ENCODE results near the gene ERC2.
A peak's percentile ranks its signal among the peaks of the same experiment; 100 is the strongest.
"Not testable (repeated sequence)": the region's sequence is repeated elsewhere in the genome, so short reads cannot be mapped to it uniquely, and the experiment has no call there.

The ERC2 gene

DNA sequence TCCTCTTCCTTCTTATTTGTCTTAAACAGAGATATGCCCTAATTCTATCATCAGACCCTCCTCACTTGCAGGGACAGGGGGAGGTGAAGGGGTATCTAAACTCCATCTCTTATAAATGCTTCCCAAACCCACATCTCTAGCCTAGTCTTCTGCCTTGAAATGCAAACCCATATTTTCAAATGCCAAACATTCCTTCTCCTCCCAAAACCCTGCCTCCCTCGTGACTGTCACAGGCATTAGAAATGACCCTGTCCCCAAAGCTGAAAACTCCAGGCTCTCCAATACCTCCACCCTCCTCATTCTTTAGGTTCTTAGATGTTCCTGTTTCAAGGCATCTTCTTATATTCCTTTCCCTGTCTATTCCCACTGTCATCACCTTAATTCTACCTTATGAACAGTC, 191.0 kb downstream of the ERC2 start:
- Histone ChIP-seq H3K27me3 (ENCODE audit: control insufficient read depth, insufficient read depth, low read length) (no peaks in the 10 kb centered on the region), H3K36me3 (ENCODE audit: control insufficient read depth, low read depth, low read length) (no peaks in the 10 kb centered on the region), H3K4me1 (ENCODE audit: control insufficient read depth, low read depth, low read length) (peaks cover 3% of the 10 kb centered on the region), H3K9me3 (ENCODE audit: control insufficient read depth, low read depth, low read length) (no peaks in the 10 kb centered on the region), H3K27ac (ENCODE audit: low read length) (no peak overlapping the region), H3K9ac (ENCODE audit: low read length) (no peak overlapping the region), H3K4me3 (ENCODE audit: low read length) (no peak overlapping the region)

DNA sequence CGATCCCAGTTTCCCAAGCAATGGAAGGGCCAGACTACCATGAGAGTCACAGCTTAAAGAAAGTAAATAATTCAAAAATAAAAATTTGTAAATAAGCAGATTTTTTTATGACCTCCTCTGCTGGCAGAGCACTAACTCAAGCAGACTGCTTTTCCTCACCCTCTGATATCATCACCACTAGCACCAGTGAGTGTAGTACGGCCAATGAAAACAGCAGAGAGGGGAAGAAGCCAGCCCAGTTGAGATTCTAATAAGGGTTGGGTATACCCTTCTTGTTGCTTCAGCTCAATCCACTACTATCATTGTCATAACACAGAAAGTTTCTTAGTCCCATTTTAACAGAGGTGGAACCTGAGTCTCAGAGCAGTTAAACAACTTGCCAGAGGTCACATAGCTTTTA, 193.1 kb downstream of the ERC2 start:
- peaks cover 3% of the 10 kb centered on the region for H3K4me1 ChIP-seq (ENCODE audit: control insufficient read depth, low read depth, low read length)
- H3K27ac ChIP-seq (ENCODE audit: low read length), result no peak overlapping the region
- no peaks in the 10 kb centered on the region for H3K36me3 ChIP-seq (ENCODE audit: control insufficient read depth, low read depth, low read length)
- no peak overlapping the region for H3K4me3 ChIP-seq (ENCODE audit: low read length)
- no peak overlapping the region for H3K9ac ChIP-seq (ENCODE audit: low read length)
- H3K9me3 ChIP-seq (ENCODE audit: control insufficient read depth, low read depth, low read length), result no peaks in the 10 kb centered on the region
- H3K27me3 ChIP-seq (ENCODE audit: control insufficient read depth, insufficient read depth, low read length), result no peaks in the 10 kb centered on the region

DNA sequence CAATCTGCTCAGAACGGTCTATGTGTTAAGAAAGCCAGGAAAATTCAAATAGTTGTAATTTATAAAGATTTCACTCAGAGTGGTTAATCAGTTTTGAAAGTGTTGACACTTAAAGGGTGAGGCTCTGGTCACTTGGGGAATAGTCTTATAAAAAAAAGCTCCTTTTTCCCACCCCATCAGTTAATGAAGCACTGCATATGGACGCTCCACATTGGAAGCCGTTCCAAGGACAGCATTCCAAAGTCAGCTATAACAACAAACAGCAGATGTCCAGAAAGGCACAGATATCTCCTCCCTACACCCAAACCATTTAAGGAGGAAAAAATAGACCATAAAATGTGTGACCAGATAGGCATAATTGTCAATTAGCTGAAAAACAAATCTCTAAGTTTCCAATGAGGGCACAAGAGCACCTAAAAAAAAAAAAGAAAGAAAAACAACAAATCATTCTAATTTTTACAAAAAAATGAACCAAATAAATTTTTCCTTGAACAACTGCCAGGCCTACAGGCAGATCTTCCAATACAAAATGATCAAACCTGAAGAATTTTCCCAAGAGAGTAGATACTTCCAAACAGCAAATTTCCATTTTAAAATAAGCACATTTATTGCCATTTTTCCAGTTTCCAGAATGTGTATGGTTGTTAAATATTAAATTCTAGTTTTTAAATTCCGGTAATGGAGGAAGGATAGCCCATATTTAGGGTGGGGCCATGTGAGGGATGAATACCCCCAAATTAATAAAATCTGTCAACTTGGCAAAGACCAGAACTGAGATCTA, 198.3 kb downstream of the ERC2 start:
- H3K36me3 ChIP-seq (ENCODE audit: control insufficient read depth, low read depth, low read length), result no peaks in the 10 kb centered on the region
- H3K9me3 ChIP-seq (ENCODE audit: control insufficient read depth, low read depth, low read length), result no peaks in the 10 kb centered on the region
- no peaks in the 10 kb centered on the region for H3K4me1 ChIP-seq (ENCODE audit: control insufficient read depth, low read depth, low read length)
- no peaks in the 10 kb centered on the region for H3K27me3 ChIP-seq (ENCODE audit: control insufficient read depth, insufficient read depth, low read length)
- H3K27ac ChIP-seq (ENCODE audit: low read length), result no peak overlapping the region
- no peak overlapping the region for H3K4me3 ChIP-seq (ENCODE audit: low read length)
- no peak overlapping the region for H3K9ac ChIP-seq (ENCODE audit: low read length)

DNA sequence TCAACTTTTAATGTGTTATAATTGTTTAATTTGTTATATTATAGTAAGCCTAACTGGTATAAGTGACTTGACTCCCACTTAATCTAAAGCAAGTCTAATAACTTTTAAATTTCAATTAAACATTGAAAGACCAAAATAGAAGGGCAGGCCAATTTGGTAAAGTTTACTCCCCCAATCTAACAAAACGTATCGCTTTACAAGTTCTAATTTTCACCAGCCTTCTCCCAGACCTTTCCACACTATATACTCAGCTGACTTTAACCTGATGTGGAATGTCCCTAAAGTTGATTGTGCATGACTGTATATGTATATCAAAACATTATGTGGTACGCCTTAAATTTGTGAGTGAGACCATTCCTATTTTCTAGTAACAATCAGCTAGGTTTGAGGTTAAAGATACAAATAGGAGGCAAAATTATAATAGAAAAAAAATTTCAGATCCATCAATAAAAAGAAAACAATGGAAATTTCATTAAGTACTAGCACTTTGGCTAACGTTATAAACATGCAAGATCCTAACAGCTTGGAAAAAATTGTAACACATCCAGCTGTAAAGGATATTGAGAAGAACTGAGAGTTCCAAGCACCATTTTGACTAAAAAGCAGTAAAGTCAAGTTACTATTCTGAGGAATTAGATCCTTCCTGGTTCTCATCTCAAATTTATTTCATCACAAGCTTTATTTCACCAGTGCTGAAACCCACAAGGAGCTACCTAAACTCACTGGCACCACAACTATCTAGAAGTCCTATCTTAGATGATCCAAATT, 199.5 kb downstream of the ERC2 start:
- Histone ChIP-seq H3K9me3 (ENCODE audit: control insufficient read depth, low read depth, low read length) (no peaks in the 10 kb centered on the region), H3K27me3 (ENCODE audit: control insufficient read depth, insufficient read depth, low read length) (no peaks in the 10 kb centered on the region), H3K9ac (ENCODE audit: low read length) (no peak overlapping the region), H3K27ac (ENCODE audit: low read length) (no peak overlapping the region), H3K36me3 (ENCODE audit: control insufficient read depth, low read depth, low read length) (no peaks in the 10 kb centered on the region), H3K4me3 (ENCODE audit: low read length) (no peak overlapping the region), H3K4me1 (ENCODE audit: control insufficient read depth, low read depth, low read length) (no peaks in the 10 kb centered on the region)

DNA sequence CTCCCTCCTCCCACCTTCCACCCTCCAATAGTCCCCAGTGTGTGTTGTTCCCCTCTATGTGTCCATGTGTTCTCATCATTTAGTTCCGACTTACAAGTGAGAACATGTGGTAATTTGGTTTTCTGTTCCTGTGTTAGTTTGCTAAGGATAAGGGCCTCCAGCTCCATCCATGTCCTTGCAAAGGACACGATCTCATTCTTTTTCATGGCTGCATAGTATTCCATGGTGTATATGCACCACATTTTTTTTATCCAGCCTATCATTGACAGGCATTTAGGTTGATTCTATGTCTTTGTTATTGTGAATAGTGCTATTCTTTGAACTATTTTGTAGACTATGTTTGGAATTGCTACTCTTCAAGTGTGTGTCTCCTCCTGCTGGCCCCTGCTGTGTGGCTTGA, 206.4 kb downstream of the ERC2 start:
- not testable (repeated sequence) for H3K27me3 ChIP-seq (ENCODE audit: control insufficient read depth, insufficient read depth, low read length); H3K36me3 ChIP-seq (ENCODE audit: control insufficient read depth, low read depth, low read length); H3K9ac ChIP-seq (ENCODE audit: low read length); H3K4me1 ChIP-seq (ENCODE audit: control insufficient read depth, low read depth, low read length); H3K4me3 ChIP-seq (ENCODE audit: low read length); H3K9me3 ChIP-seq (ENCODE audit: control insufficient read depth, low read depth, low read length); H3K27ac ChIP-seq (ENCODE audit: low read length)

DNA sequence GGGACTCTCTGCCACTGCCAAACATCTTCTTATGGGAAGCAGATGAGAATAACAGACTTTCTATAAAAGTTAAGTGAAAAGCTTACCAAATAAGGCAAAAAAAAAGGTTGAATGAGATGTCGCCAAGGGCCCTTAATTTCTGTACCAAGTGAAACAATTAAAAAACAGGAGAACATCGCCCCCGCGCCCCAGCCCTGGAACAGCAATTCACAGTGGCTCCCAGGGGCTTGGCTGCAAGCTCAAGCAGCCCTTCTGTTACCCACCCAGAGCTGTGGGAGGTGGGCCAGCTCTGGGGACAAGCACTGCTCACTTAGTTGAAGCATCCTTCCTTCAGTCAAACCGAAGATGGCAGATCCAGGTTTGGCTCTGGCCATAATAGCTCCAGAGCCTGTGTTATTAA, 208.0 kb downstream of the ERC2 start:
- Histone ChIP-seq H3K27ac (ENCODE audit: low read length) (no peak overlapping the region), H3K36me3 (ENCODE audit: control insufficient read depth, low read depth, low read length) (no peaks in the 10 kb centered on the region), H3K9ac (ENCODE audit: low read length) (no peak overlapping the region), H3K4me1 (ENCODE audit: control insufficient read depth, low read depth, low read length) (peaks cover 5% of the 10 kb centered on the region), H3K27me3 (ENCODE audit: control insufficient read depth, insufficient read depth, low read length) (no peaks in the 10 kb centered on the region), H3K9me3 (ENCODE audit: control insufficient read depth, low read depth, low read length) (no peaks in the 10 kb centered on the region), H3K4me3 (ENCODE audit: low read length) (no peak overlapping the region)

DNA sequence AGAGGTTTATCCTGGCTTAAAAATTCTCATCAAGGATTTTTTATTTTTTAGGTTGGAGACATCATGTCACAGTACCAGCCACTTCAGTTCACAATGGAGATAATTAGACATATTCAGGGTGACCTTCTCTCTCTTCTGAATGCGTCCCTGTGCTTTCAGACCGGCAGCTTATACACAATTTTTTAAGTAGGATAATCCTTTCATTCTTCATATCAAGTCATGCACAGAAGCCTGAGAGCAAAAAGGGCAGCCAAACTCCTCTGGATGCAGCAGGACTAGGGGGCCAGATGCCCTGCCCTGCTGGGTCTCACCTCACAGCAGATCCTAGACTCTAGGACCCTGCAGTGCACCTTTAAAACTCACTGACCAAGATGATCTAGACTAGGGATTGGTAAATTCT, 210.4 kb downstream of the ERC2 start:
- Histone ChIP-seq H3K4me1 (ENCODE audit: control insufficient read depth, low read depth, low read length) (peaks cover 26% of the 10 kb centered on the region), H3K27me3 (ENCODE audit: control insufficient read depth, insufficient read depth, low read length) (no peaks in the 10 kb centered on the region), H3K9me3 (ENCODE audit: control insufficient read depth, low read depth, low read length) (no peaks in the 10 kb centered on the region), H3K36me3 (ENCODE audit: control insufficient read depth, low read depth, low read length) (no peaks in the 10 kb centered on the region), H3K9ac (ENCODE audit: low read length) (no peak overlapping the region), H3K4me3 (ENCODE audit: low read length) (no peak overlapping the region), H3K27ac (ENCODE audit: low read length) (no peak overlapping the region)

DNA sequence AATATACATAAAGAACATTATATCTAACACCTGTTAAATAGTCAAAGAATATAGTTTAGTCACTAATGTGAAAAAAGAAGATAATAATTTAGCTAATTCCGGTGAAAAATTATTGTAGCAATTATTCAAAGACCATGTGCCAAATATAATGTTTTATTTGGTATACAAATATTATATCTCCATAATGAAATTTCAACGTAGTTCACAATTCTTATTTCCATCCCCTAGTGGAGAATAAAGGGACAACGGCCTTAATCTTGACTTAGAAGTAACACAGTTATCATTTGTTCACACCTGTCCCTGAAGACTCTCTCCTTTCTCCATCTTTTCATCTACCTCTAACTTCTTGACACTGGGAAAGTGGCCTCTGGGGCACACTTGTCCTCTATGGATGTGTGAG, 213.4 kb downstream of the ERC2 start:
- Histone ChIP-seq H3K9me3 (ENCODE audit: control insufficient read depth, low read depth, low read length) (no peaks in the 10 kb centered on the region), H3K9ac (ENCODE audit: low read length) (no peak overlapping the region), H3K4me1 (ENCODE audit: control insufficient read depth, low read depth, low read length) (peaks cover 32% of the 10 kb centered on the region), H3K4me3 (ENCODE audit: low read length) (no peak overlapping the region), H3K27ac (ENCODE audit: low read length) (no peak overlapping the region), H3K27me3 (ENCODE audit: control insufficient read depth, insufficient read depth, low read length) (no peaks in the 10 kb centered on the region), H3K36me3 (ENCODE audit: control insufficient read depth, low read depth, low read length) (no peaks in the 10 kb centered on the region)

DNA sequence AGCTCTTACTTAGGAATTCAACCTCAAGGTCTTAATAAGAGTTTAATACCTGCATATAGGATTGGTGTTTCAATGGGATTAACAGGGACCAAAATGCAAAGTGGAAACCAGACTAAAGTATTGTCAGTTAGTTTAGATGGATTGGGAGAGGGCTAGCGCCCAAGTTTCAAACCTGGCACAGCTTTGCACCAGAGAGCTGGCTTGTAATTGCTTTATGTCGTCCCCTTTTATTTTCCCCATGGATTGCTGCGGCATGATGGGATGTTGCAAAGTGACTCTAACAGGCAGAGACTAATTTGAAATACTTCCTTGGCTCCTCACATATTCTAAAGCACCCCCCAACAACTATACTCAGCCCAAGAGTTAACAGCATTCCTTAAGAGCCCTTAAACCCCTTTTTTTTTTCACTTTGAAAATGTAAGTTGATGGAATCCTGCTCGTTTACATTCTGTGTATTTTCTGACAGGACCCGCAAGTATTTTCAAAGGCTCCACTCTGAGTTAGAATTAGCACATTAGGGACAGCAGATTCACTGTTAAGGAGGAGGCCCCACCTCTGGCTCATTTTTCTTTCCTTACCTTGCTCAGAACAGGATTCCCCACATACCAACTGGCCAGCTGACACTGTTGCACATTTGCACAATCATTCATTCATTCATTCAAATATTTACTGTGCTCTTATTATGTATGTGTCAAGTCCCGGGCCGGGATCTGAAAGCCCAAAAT, 214.2 kb downstream of the ERC2 start:
- no peak overlapping the region for H3K27ac ChIP-seq (ENCODE audit: low read length)
- no peaks in the 10 kb centered on the region for H3K27me3 ChIP-seq (ENCODE audit: control insufficient read depth, insufficient read depth, low read length)
- H3K36me3 ChIP-seq (ENCODE audit: control insufficient read depth, low read depth, low read length), result no peaks in the 10 kb centered on the region
- H3K9me3 ChIP-seq (ENCODE audit: control insufficient read depth, low read depth, low read length), result no peaks in the 10 kb centered on the region
- H3K4me3 ChIP-seq (ENCODE audit: low read length), result peak overlapping the region; percentile 21
- H3K9ac ChIP-seq (ENCODE audit: low read length), result no peak overlapping the region
- H3K4me1 ChIP-seq (ENCODE audit: control insufficient read depth, low read depth, low read length), result peaks cover 32% of the 10 kb centered on the region

DNA sequence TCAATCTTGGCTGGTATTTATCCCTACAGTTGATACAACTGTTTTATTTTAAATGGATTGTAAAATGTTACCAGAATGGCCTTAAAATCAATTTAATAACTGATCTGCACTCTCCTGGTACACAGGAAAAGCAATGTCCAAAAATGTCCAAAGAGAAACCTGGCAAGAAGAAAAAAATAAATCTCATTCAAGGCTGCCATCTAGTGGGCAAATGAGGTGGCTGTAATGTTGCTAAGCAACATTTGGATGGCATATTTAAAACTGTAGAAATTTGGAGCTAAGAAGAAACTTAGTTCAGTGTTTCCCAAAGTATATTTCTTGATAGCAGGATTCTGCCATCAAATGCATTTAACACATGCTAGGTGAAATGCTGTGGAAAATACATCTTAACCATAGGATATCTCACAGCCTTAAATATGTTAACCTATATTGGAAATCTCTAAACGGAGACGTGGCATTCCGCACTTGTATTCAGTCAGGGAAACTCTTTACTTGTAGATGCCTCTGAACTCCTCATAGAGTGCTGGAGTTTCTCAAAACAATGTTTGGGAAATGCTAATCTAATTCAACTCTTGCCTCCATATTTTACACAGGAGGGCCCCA, 216.8 kb downstream of the ERC2 start:
- Histone ChIP-seq H3K4me3 (ENCODE audit: low read length) (no peak overlapping the region), H3K9me3 (ENCODE audit: control insufficient read depth, low read depth, low read length) (no peaks in the 10 kb centered on the region), H3K9ac (ENCODE audit: low read length) (no peak overlapping the region), H3K27me3 (ENCODE audit: control insufficient read depth, insufficient read depth, low read length) (no peaks in the 10 kb centered on the region), H3K27ac (ENCODE audit: low read length) (no peak overlapping the region), H3K36me3 (ENCODE audit: control insufficient read depth, low read depth, low read length) (no peaks in the 10 kb centered on the region), H3K4me1 (ENCODE audit: control insufficient read depth, low read depth, low read length) (peaks cover 36% of the 10 kb centered on the region)

DNA sequence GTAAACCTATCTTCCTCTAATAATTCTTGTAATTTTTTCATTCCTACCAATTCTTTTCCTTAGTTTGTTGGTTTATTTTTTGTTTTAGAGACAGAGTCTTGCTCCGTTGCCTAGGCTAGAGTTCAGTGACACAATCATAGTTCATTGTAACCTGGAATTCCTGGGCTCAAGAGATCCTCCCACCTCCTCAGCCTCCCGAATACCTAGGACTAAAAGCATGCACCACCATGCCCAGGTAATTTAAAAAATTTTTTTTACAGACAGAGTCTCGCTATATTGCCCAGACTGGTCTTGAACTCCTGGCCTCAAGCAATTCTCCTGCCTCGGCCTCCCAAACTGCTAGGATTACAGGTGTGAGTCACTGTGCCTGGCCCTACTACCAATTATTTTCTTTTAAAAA, 220.2 kb downstream of the ERC2 start:
- H3K9me3 ChIP-seq (ENCODE audit: control insufficient read depth, low read depth, low read length), result no peaks in the 10 kb centered on the region
- H3K36me3 ChIP-seq (ENCODE audit: control insufficient read depth, low read depth, low read length), result no peaks in the 10 kb centered on the region
- no peaks in the 10 kb centered on the region for H3K27me3 ChIP-seq (ENCODE audit: control insufficient read depth, insufficient read depth, low read length)
- no peak overlapping the region for H3K4me3 ChIP-seq (ENCODE audit: low read length)
- H3K27ac ChIP-seq (ENCODE audit: low read length), result no peak overlapping the region
- no peak overlapping the region for H3K9ac ChIP-seq (ENCODE audit: low read length)
- H3K4me1 ChIP-seq (ENCODE audit: control insufficient read depth, low read depth, low read length), result peaks cover 12% of the 10 kb centered on the region

Data from iPS-18a (cell line).